Cardiac septum (tissue), 1 donor: ENCODE data around the gene PTPRM. TPM values are rescaled to one million over a fixed set of nuclear protein-coding genes. Genes with fewer than 3 reads are reported as not detected.

Source experiments
- DNase-seq: peaks from one replicate; pipeline ENCODE4 v3.0.0-alpha.2; 2020; ENCODE audit warnings: low spot score
- intact Hi-C: fragments of 100-400 bp; cut with DNase I; formaldehyde crosslinking; loops from one replicate; pipeline ENCODE4 v1.14.0; 2022
- long read RNA-seq: library from polyadenylated mRNA; unstranded; transcript quantifications from one replicate; pipeline ENCODE4 v2.0.0, GENCODE V29; 2021
- total RNA-seq: library from RNA; stranded (reverse); fragmentation: NEBNext Ultra II Directional; extraction: Animal tissue kit (Norgen Biotek cat#: 25700); gene quantifications from one replicate; pipeline ENCODE4 v1.2.1, GENCODE V29; 2021
- donor health status: DM: no; HTN: no; CAD: no.

Gene PTPRM
- total RNA-seq: 132 TPM
- long read RNA-seq, partial matches to known transcripts: 50 of 86 reads
- long read RNA-seq, other reads (novel, unspliced or antisense): 36 of 86 reads

GRCh38 chr18:7566567-7567473 lies at the start of gene PTPRM:
Gene PTPRM (plus strand): TSS chr18:7567316. CDS start chr18:7567819, 503 bp downstream.
- intact Hi-C loops: loop anchor here (1.0 to 5.0 kb wide), 4 partner anchors 40 to 295 kb away; no protein-coding TSS in a partner anchor

GRCh38 chr18:7517852-7518251 lies 49.3 kb upstream of the PTPRM start:
- DNase-seq: no peak

More at GRCh38 chr18:7566567-7567473, at the start of gene PTPRM:
- peak; percentile 94 for DNase-seq

GRCh38 chr18:7520200-7520785 lies 46.8 kb upstream of the PTPRM start:
- DNase-seq: no peak
- intact Hi-C loops: no loop called here

More at GRCh38 chr18:7517852-7518251, 49.3 kb upstream of the PTPRM start:
- intact Hi-C loops: no loop called here

GRCh38 chr18:7521226-7521856 lies 45.8 kb upstream of the PTPRM start:
- no peak for DNase-seq
- intact Hi-C loops: no loop called here

GRCh38 chr18:7523772-7524171 lies 43.3 kb upstream of the PTPRM start:
- intact Hi-C loops: no loop called here
- no peak for DNase-seq

- DNase-seq: no peak
- intact Hi-C loops: no loop called here
These were observed 42.3 kb upstream of the PTPRM start for GRCh38 chr18:7524786-7525185.

GRCh38 chr18:7532942-7533341 lies 34.2 kb upstream of the PTPRM start:
- no peak for DNase-seq
- intact Hi-C loops: no loop called here

GRCh38 chr18:7535436-7536205 lies 31.5 kb upstream of the PTPRM start:
- intact Hi-C loops: no loop called here

GRCh38 chr18:7537145-7537544 lies 30.0 kb upstream of the PTPRM start:
- intact Hi-C loops: no loop called here
- no peak for DNase-seq

More at GRCh38 chr18:7535436-7536205, 31.5 kb upstream of the PTPRM start:
- DNase-seq: no peak

- intact Hi-C loops: no loop called here
- no peak for DNase-seq
These were observed 25.3 kb upstream of the PTPRM start for GRCh38 chr18:7541835-7542234.

- intact Hi-C loops: no loop called here
- no peak for DNase-seq
These were observed 22.4 kb upstream of the PTPRM start for GRCh38 chr18:7544686-7545085.

- DNase-seq: no peak
- intact Hi-C loops: no loop called here
These were observed 21.4 kb upstream of the PTPRM start for GRCh38 chr18:7545734-7546133.

GRCh38 chr18:7548221-7548620 lies 18.9 kb upstream of the PTPRM start:
- intact Hi-C loops: no loop called here
- DNase-seq: no peak

GRCh38 chr18:7548721-7549120 lies 18.4 kb upstream of the PTPRM start:
- intact Hi-C loops: no loop called here

GRCh38 chr18:7557973-7558372 lies 9.1 kb upstream of the PTPRM start:
- DNase-seq: no peak
- intact Hi-C loops: loop anchor here (2.0 kb wide), 1 partner anchor 187 kb away; no protein-coding TSS in a partner anchor

More at GRCh38 chr18:7548721-7549120, 18.4 kb upstream of the PTPRM start:
- no peak for DNase-seq

- intact Hi-C loops: loop anchor here (2.0 kb wide), 1 partner anchor 188 kb away; no protein-coding TSS in a partner anchor
- DNase-seq: no peak
These were observed 8.3 kb upstream of the PTPRM start for GRCh38 chr18:7558769-7559168.

- intact Hi-C loops: loop anchor here (2.0 kb wide), 1 partner anchor 189 kb away; no protein-coding TSS in a partner anchor
- no peak for DNase-seq
These were observed 7.3 kb upstream of the PTPRM start for GRCh38 chr18:7559709-7560319.

- intact Hi-C loops: no loop called here
- no peak for DNase-seq
These were observed 5.1 kb upstream of the PTPRM start for GRCh38 chr18:7561909-7562460.

GRCh38 chr18:7562491-7562890 lies 4.6 kb upstream of the PTPRM start:
- intact Hi-C loops: no loop called here

More at GRCh38 chr18:7562491-7562890, 4.6 kb upstream of the PTPRM start:
- no peak for DNase-seq
